BLaER1 treated with 17β-estradiol and CSF1 and Interleukin-3, amounts not matched to agents 10 nM and 100 nM (cell line): ENCODE results near the gene ZNF107.
A peak's percentile ranks its signal among the peaks of the same experiment; 100 is the strongest.
"Not testable (repeated sequence)": the region's sequence is repeated elsewhere in the genome, so short reads cannot be mapped to it uniquely, and the experiment has no call there.

Experiments used
- H3K27ac ChIP-seq, 11 experiments: shearing (Covaris generic); formaldehyde crosslinking; 2 replicates each; pipeline ENCODE4 v1.8.1; 2022
- H3K27me3 ChIP-seq, 11 experiments: shearing (Covaris generic); formaldehyde crosslinking; 2 replicates each; pipeline ENCODE4 v1.8.1; 2022
- H3K36me3 ChIP-seq, 11 experiments: shearing (Covaris generic); formaldehyde crosslinking; 2 replicates each; pipeline ENCODE4 v1.8.1; 2022
- H3K4me1 ChIP-seq, 10 experiments: shearing (Covaris generic); formaldehyde crosslinking; 2 replicates each; pipeline ENCODE4 v1.8.1; 2022
- H3K4me2 ChIP-seq, 11 experiments: shearing (Covaris generic); formaldehyde crosslinking; 2 replicates each; pipeline ENCODE4 v1.8.1; 2022
- H3K4me3 ChIP-seq, 10 experiments: shearing (Covaris generic); formaldehyde crosslinking; 2 replicates each; pipeline ENCODE4 v1.8.1; 2022
- H3K9ac ChIP-seq, 11 experiments: shearing (Covaris generic); formaldehyde crosslinking; 2 replicates each; pipeline ENCODE4 v1.8.1; 2022
- H3K9me3 ChIP-seq, 11 experiments: shearing (Covaris generic); formaldehyde crosslinking; replicated peaks in 1 of 11; 2 replicates each; pipeline ENCODE4 v1.8.1; 2022
- H4K20me1 ChIP-seq, 11 experiments: shearing (Covaris generic); formaldehyde crosslinking; 2 replicates each; pipeline ENCODE4 v1.8.1; 2022
- Cebpa-rat ChIP-seq, 11 experiments: shearing (Covaris generic); IDR thresholded peaks; 2 replicates each; pipeline ENCODE4 v1.8.1; 2022

ZNF107 gene

GRCh38 chr7:64691831-64692230 is 25.9 kb downstream of the ZNF107 start:
- Histone ChIP-seq H3K27ac (no peak overlapping the region), H3K36me3 (peaks cover 94 to 99% (median 97%) of the 10 kb centered on the region in 11 experiments)

GRCh38 chr7:64697863-64698262 is 31.9 kb downstream of the ZNF107 start:
- Histone ChIP-seq H3K9me3 (peaks cover 93 to 98% (median 95%) of the 10 kb centered on the region in 11 experiments), H3K36me3 (peaks cover 89 to 98% (median 93%) of the 10 kb centered on the region in 11 experiments)

More at GRCh38 chr7:64691831-64692230, 25.9 kb downstream of the ZNF107 start:
- Histone ChIP-seq H3K27me3 (no peaks in the 10 kb centered on the region), H3K4me3 (no peak overlapping the region), H4K20me1 (peaks cover 0 to 13% (median 0%) of the 10 kb centered on the region in 11 experiments; a peak in 3 of 22 replicates), H3K9ac (no peak overlapping the region), H3K4me2 (no peak overlapping the region), H3K4me1 (peaks cover 0 to 5% (median under 1%) of the 10 kb centered on the region in 10 experiments; a peak in 9 of 20 replicates), H3K9me3 (peaks cover 93 to 99% (median 96%) of the 10 kb centered on the region in 11 experiments)
- no peak for TF ChIP-seq Cebpa-rat (IDR thresholded peaks at IDR 0.05)

GRCh38 chr7:64706625-64707292 is 40.8 kb downstream of the ZNF107 start:
- Histone ChIP-seq H4K20me1 (no peaks in the 10 kb centered on the region), H3K27ac (no peak overlapping the region), H3K27me3 (no peaks in the 10 kb centered on the region), H3K4me1 (no peaks in the 10 kb centered on the region), H3K9me3 (peaks cover 97 to 100% (median 100%) of the 10 kb centered on the region in 11 experiments), H3K9ac (no peak overlapping the region), H3K36me3 (peaks cover 72 to 86% (median 82%) of the 10 kb centered on the region in 11 experiments), H3K4me3 (peak overlapping the region; percentile 1 to 43 (median 34); a peak in 14 of 20 replicates), H3K4me2 (no peak overlapping the region)
- TF ChIP-seq Cebpa-rat (IDR thresholded peaks at IDR 0.05), result no peak

More at GRCh38 chr7:64697863-64698262, 31.9 kb downstream of the ZNF107 start:
- not testable (repeated sequence) for H3K4me2 ChIP-seq, H3K9ac ChIP-seq, H3K27ac ChIP-seq, H3K27me3 ChIP-seq, H4K20me1 ChIP-seq, H3K4me1 ChIP-seq
- peak overlapping the region in 1 of 10 experiments; percentile 36; a peak in 1 of 20 replicates for H3K4me3 ChIP-seq

GRCh38 chr7:64717896-64718295 is 52.0 kb downstream of the ZNF107 start:
- H3K27ac ChIP-seq, H4K20me1 ChIP-seq, H3K4me1 ChIP-seq, H3K9ac ChIP-seq, H3K4me3 ChIP-seq, H3K27me3 ChIP-seq, H3K36me3 ChIP-seq, H3K4me2 ChIP-seq: not testable (repeated sequence)
- peaks cover 42 to 53% (median 51%) of the 10 kb centered on the region in 11 experiments for H3K9me3 ChIP-seq

DNA sequence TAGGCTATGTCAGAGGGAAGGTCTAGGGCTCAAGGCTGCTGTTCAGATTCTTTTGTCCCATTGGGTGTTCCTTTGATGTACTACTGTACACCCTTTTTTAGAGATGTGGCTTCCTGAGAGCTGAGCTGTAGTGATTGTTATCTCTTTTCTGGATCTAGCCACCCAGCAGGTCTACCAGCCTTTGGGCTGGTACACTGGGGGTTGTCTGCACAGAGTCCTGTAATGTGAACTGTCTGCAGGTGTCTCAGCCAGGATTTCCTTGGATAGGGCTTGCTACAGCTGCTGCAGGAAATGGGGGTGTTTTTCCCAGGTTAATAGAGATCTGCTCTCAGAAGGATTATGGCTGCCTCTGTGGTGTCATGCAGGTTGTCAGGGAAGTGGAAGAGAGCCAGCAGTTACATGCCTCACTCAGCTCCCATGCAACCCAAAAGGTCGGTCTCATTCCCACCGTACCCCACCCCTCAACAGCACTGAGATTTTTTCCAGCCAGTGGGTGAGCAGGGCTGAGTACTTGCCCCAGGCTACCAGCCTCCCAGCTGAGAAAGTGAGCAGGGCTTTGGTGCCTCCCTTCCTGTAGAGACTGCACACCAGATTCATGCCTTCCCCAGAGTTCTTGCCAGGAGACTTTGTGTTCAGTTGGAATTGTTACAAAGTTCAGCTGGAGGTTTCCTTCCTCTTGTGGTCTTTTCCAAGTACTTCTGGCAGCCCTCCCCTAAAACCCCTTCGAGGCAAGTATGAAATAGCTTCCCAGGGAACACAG is 63.3 kb downstream of the ZNF107 start:
- no peaks in the 10 kb centered on the region for H4K20me1 ChIP-seq
- no peak overlapping the region for H3K4me2 ChIP-seq
- H3K27ac ChIP-seq, result no peak overlapping the region
- no peak for TF ChIP-seq Cebpa-rat (IDR thresholded peaks at IDR 0.05)
- no peak overlapping the region for H3K4me3 ChIP-seq
- H3K9ac ChIP-seq, result no peak overlapping the region
- no peaks in the 10 kb centered on the region for H3K4me1 ChIP-seq
- no peaks in the 10 kb centered on the region for H3K27me3 ChIP-seq
- peaks cover 57 to 89% (median 71%) of the 10 kb centered on the region in 11 experiments for H3K9me3 ChIP-seq
- H3K36me3 ChIP-seq, result peaks cover 0 to 4% (median 0%) of the 10 kb centered on the region in 11 experiments; a peak in 3 of 22 replicates

- Histone ChIP-seq H3K9ac (no peak overlapping the region), H3K4me3 (no peak overlapping the region), H3K4me2 (no peak overlapping the region), H3K9me3 (peaks cover 58 to 81% (median 75%) of the 10 kb centered on the region in 11 experiments), H3K4me1 (no peaks in the 10 kb centered on the region), H3K36me3 (peaks cover 3 to 21% (median 11%) of the 10 kb centered on the region in 11 experiments; a peak in 13 of 22 replicates), H4K20me1 (no peaks in the 10 kb centered on the region), H3K27me3 (no peaks in the 10 kb centered on the region), H3K27ac (no peak overlapping the region)
- TF ChIP-seq Cebpa-rat (IDR thresholded peaks at IDR 0.05), result no peak
Observed at GRCh38 chr7:64733550-64734240, 67.8 kb downstream of the ZNF107 start.

- H3K27me3 ChIP-seq, result no peaks in the 10 kb centered on the region
- TF ChIP-seq Cebpa-rat (IDR thresholded peaks at IDR 0.05), result no peak
- no peak overlapping the region for H3K4me2 ChIP-seq
- peaks cover 43 to 80% (median 71%) of the 10 kb centered on the region in 11 experiments for H3K9me3 ChIP-seq
- H4K20me1 ChIP-seq, result no peaks in the 10 kb centered on the region
- H3K27ac ChIP-seq, result no peak overlapping the region
- H3K36me3 ChIP-seq, result peaks cover 3 to 21% (median 8%) of the 10 kb centered on the region in 11 experiments; a peak in 13 of 22 replicates
- no peaks in the 10 kb centered on the region for H3K4me1 ChIP-seq
- no peak overlapping the region for H3K4me3 ChIP-seq
- H3K9ac ChIP-seq, result no peak overlapping the region
Observed at GRCh38 chr7:64736575-64736974, 70.6 kb downstream of the ZNF107 start.

- H3K9ac ChIP-seq, H4K20me1 ChIP-seq, H3K4me1 ChIP-seq, H3K27ac ChIP-seq, H3K4me3 ChIP-seq, H3K27me3 ChIP-seq, H3K4me2 ChIP-seq: not testable (repeated sequence)
- Histone ChIP-seq H3K9me3 (peaks cover 35 to 70% (median 57%) of the 10 kb centered on the region in 11 experiments), H3K36me3 (peaks cover 3 to 21% (median 8%) of the 10 kb centered on the region in 11 experiments; a peak in 13 of 22 replicates)
Observed at GRCh38 chr7:64738403-64738802, 72.5 kb downstream of the ZNF107 start.

GRCh38 chr7:64738953-64739352 is 73.0 kb downstream of the ZNF107 start:
- H3K27me3 ChIP-seq, result not testable (repeated sequence)

More at GRCh38 chr7:64738953-64739352, 73.0 kb downstream of the ZNF107 start:
- H4K20me1 ChIP-seq, H3K4me2 ChIP-seq, H3K4me1 ChIP-seq, H3K27ac ChIP-seq, H3K4me3 ChIP-seq, H3K9ac ChIP-seq: not testable (repeated sequence)
- peaks cover 35 to 65% (median 53%) of the 10 kb centered on the region in 11 experiments for H3K9me3 ChIP-seq
- H3K36me3 ChIP-seq, result peaks cover 3 to 21% (median 8%) of the 10 kb centered on the region in 11 experiments; a peak in 13 of 22 replicates
